ENCODE data around the gene FCN1. TPM values are rescaled to one million over a fixed set of nuclear protein-coding genes. Genes with fewer than 3 reads are reported as not detected.

The FCN1 gene
- polyA plus RNA-seq, 4 donors, result 2.2 to 5.2 (median 3.3) TPM

- DNase-seq (ENCODE audit: low read depth in 4 of 4, low spot score in 2 of 4), result no peak
Observed at GRCh38 chr9:134895097-134895496, 22.6 kb downstream of the FCN1 start.

GRCh38 chr9:134894136-134894860, 23.4 kb downstream of the FCN1 start:
- no peak for DNase-seq (ENCODE audit: low read depth in 4 of 4, low spot score in 2 of 4)

GRCh38 chr9:134892820-134893420, 24.8 kb downstream of the FCN1 start:
- no peak for DNase-seq (ENCODE audit: low read depth in 4 of 4, low spot score in 2 of 4)

- DNase-seq (ENCODE audit: low read depth in 4 of 4, low spot score in 2 of 4), result no peak
Observed at GRCh38 chr9:134892221-134892620, 25.5 kb downstream of the FCN1 start.

GRCh38 chr9:134891713-134892112, 26.0 kb downstream of the FCN1 start:
- DNase-seq (ENCODE audit: low read depth in 4 of 4, low spot score in 2 of 4), result no peak

- DNase-seq (ENCODE audit: low read depth in 4 of 4, low spot score in 2 of 4), result no peak
Observed at GRCh38 chr9:134891053-134891452, 26.7 kb downstream of the FCN1 start.

GRCh38 chr9:134890155-134890495, 27.6 kb downstream of the FCN1 start:
- no peak for DNase-seq (ENCODE audit: low read depth in 4 of 4, low spot score in 2 of 4)

GRCh38 chr9:134889386-134890154, 28.1 kb downstream of the FCN1 start:
- DNase-seq (ENCODE audit: low read depth in 4 of 4, low spot score in 2 of 4), result no peak

- no peak for DNase-seq (ENCODE audit: low read depth in 4 of 4, low spot score in 2 of 4)
Observed at GRCh38 chr9:134888603-134889190, 29.0 kb downstream of the FCN1 start.

GRCh38 chr9:134887686-134888602, 29.8 kb downstream of the FCN1 start:
- DNase-seq (ENCODE audit: low read depth in 4 of 4, low spot score in 2 of 4), result no peak

- DNase-seq (ENCODE audit: low read depth in 4 of 4, low spot score in 2 of 4), result no peak
Observed at GRCh38 chr9:134887219-134887618, 30.5 kb downstream of the FCN1 start.

- no peak for DNase-seq (ENCODE audit: low read depth in 4 of 4, low spot score in 2 of 4)
Observed at GRCh38 chr9:134886413-134886913, 31.2 kb downstream of the FCN1 start.

GRCh38 chr9:134885679-134886412, 31.9 kb downstream of the FCN1 start:
- DNase-seq (ENCODE audit: low read depth in 4 of 4, low spot score in 2 of 4), result no peak

GRCh38 chr9:134885001-134885678, 32.6 kb downstream of the FCN1 start:
- no peak for DNase-seq (ENCODE audit: low read depth in 4 of 4, low spot score in 2 of 4)

- no peak for DNase-seq (ENCODE audit: low read depth in 4 of 4, low spot score in 2 of 4)
Observed at GRCh38 chr9:134884492-134884891, 33.2 kb downstream of the FCN1 start.

GRCh38 chr9:134883040-134883782, 34.5 kb downstream of the FCN1 start:
- no peak for DNase-seq (ENCODE audit: low read depth in 4 of 4, low spot score in 2 of 4)

GRCh38 chr9:134882204-134882785, 35.4 kb downstream of the FCN1 start:
- no peak for DNase-seq (ENCODE audit: low read depth in 4 of 4, low spot score in 2 of 4)

- DNase-seq (ENCODE audit: low read depth in 4 of 4, low spot score in 2 of 4), result no peak
Observed at GRCh38 chr9:134881313-134881670, 36.4 kb downstream of the FCN1 start.

Data from left renal cortex interstitium (tissue), 4 donors.